ENCODE data around the gene CHST7. TPM values are rescaled to one million over a fixed set of nuclear protein-coding genes. Genes with fewer than 3 reads are reported as not detected.
A peak's percentile ranks its signal among the peaks of the same experiment; 100 is the strongest.

The CHST7 gene
- total RNA-seq, 2 experiments from 2014 or later: 4.0 to 4.6 TPM

DNA sequence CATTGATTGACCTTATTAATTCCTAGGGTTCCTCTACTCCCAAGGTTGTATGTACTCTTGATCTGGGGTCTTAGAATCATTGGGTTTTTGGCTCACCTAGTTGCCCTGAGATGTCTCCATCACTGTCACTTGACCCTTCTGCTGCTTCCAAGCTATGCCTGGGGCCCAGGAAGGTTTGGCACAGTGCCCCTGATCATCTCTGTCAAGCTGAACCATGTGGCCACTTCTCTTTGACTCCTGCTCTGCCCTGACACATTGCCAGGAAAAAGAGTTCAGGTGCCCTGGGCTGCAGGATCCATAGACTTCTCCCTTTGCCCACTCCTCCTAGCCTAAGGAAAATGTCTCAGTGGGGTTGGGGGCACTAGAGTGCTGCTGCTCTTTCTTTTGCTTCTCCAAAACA is 3.9 kb upstream of the CHST7 start:
- TF ChIP-seq, protein P1, sequence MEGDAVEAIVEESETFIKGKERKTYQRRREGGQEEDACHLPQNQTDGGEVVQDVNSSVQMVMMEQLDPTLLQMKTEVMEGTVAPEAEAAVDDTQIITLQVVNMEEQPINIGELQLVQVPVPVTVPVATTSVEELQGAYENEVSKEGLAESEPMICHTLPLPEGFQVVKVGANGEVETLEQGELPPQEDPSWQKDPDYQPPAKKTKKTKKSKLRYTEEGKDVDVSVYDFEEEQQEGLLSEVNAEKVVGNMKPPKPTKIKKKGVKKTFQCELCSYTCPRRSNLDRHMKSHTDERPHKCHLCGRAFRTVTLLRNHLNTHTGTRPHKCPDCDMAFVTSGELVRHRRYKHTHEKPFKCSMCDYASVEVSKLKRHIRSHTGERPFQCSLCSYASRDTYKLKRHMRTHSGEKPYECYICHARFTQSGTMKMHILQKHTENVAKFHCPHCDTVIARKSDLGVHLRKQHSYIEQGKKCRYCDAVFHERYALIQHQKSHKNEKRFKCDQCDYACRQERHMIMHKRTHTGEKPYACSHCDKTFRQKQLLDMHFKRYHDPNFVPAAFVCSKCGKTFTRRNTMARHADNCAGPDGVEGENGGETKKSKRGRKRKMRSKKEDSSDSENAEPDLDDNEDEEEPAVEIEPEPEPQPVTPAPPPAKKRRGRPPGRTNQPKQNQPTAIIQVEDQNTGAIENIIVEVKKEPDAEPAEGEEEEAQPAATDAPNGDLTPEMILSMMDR (IDR thresholded peaks at IDR 0.05): no peak
- no peak overlapping the region for H3K27ac ChIP-seq (ENCODE audit: low read depth in 1 of 2, low read length in 2 of 2)
- POLR2A ChIA-PET: no interaction called here
- Mint-ChIP-seq H3K4me1 (ENCODE audit: low read depth) (peaks cover 18% of the 10 kb centered on the region), H3K4me3 (no peak overlapping the region), H3K27ac (no peak overlapping the region), H3K9me3 (no peaks in the 10 kb centered on the region), H3K36me3 (ENCODE audit: low read depth) (no peaks in the 10 kb centered on the region), H3K27me3 (no peaks in the 10 kb centered on the region)
- no peaks in the 10 kb centered on the region for H3K27me3 ChIP-seq (ENCODE audit: control insufficient read depth in 1 of 2, insufficient read depth in 2 of 2, low read length in 2 of 2)
- CTCF ChIA-PET: no interaction called here
- no peak overlapping the region for H3K4me3 ChIP-seq (ENCODE audit: low read length)
- H3K4me1 ChIP-seq (ENCODE audit: insufficient read depth, low read length): peaks cover 25% of the 10 kb centered on the region
- ATAC-seq (ENCODE audit: poor library complexity): no peak
- intact Hi-C loops (cut with DNase I, micrococcal nuclease): loop anchor here (5.0 to 10.0 kb wide), 3 partner anchors 73 to 765 kb away; no protein-coding TSS in a partner anchor
- no peaks in the 10 kb centered on the region for H3K36me3 ChIP-seq (ENCODE audit: insufficient read depth, low read length)
- H3K9me3 ChIP-seq (ENCODE audit: control insufficient read depth in 1 of 2, insufficient read depth in 1 of 2, low read length in 2 of 2): no peaks in the 10 kb centered on the region
- DNase-seq: no peak

DNA sequence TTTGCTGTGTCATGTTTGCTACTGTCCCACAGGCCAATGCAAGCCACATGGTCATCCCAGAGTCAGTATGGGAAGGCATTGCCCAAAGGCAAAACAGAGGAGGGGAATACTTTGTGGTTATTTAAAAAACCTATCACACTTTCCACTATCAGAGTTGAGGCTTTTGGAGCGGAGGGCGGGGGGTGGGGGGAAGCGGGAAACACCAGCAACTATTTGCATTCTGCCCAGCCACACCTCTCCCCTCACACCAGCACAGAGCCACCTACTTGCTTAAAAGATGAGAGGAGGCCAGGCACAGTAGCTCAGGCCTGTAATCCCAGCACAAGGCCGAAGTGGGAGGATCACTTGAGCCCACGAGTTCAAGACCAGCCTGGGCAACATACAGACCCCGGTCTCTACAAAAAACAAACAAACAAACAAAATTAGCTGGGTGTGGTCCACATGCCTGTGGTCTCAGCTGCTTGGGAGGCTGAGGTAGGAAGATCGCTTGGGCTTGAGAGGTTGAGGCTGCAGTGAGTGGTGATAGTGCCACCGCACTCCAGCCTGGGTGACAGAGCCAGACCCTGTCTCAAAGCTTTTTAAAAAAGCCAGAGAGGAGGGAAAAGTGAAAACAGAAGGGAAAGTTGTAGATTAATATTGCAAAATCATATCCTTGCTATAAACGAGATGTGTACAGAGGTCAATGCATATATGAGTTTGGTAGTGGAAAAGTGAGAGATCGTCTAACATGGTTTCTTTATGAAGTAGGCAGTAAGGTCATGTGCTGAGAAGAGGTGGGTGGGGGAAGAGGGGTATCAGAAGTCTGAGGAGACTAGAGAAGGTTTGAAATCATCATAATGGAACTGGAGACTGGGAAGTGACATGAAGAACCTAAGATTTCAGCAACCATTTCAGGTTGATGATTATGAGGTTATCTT is 1.9 kb upstream of the CHST7 start:
- no peaks in the 10 kb centered on the region for H3K9me3 Mint-ChIP-seq
- Histone ChIP-seq H3K9me3 (ENCODE audit: control insufficient read depth in 1 of 2, insufficient read depth in 1 of 2, low read length in 2 of 2) (no peaks in the 10 kb centered on the region), H3K4me3 (ENCODE audit: low read length) (no peak overlapping the region), H3K4me1 (ENCODE audit: insufficient read depth, low read length) (peaks cover 39% of the 10 kb centered on the region), H3K27me3 (ENCODE audit: control insufficient read depth in 1 of 2, insufficient read depth in 2 of 2, low read length in 2 of 2) (no peaks in the 10 kb centered on the region), H3K27ac (ENCODE audit: low read depth in 1 of 2, low read length in 2 of 2) (no peak overlapping the region), H3K36me3 (ENCODE audit: insufficient read depth, low read length) (no peaks in the 10 kb centered on the region)
- TF ChIP-seq, protein P1 (IDR thresholded peaks at IDR 0.05): no peak
- intact Hi-C loops (cut with DNase I, micrococcal nuclease): loop anchor here (5.0 to 10.0 kb wide), 3 partner anchors 71 to 767 kb away; no protein-coding TSS in a partner anchor
- H3K36me3 Mint-ChIP-seq (ENCODE audit: low read depth): peaks cover 5% of the 10 kb centered on the region
- peak overlapping the region; percentile 78 for H3K27ac Mint-ChIP-seq
- H3K4me1 Mint-ChIP-seq (ENCODE audit: low read depth): peaks cover 32% of the 10 kb centered on the region
- peak overlapping the region; percentile 74 for H3K4me3 Mint-ChIP-seq
- ATAC-seq (ENCODE audit: poor library complexity) (no peak), DNase-seq (no peak)
- CTCF ChIA-PET: interaction anchor here (0.6 to 1.5 kb wide), 5 partner anchors 18 to 263 kb away, joined by 3 to 5 read pairs (median 3); no protein-coding TSS in a partner anchor
- no peaks in the 10 kb centered on the region for H3K27me3 Mint-ChIP-seq
- POLR2A ChIA-PET: interaction anchor here (0.9 to 2.2 kb wide), 5 partner anchors 15 to 71 kb away, joined by 4 to 9 read pairs (median 6); no protein-coding TSS in a partner anchor

DNA sequence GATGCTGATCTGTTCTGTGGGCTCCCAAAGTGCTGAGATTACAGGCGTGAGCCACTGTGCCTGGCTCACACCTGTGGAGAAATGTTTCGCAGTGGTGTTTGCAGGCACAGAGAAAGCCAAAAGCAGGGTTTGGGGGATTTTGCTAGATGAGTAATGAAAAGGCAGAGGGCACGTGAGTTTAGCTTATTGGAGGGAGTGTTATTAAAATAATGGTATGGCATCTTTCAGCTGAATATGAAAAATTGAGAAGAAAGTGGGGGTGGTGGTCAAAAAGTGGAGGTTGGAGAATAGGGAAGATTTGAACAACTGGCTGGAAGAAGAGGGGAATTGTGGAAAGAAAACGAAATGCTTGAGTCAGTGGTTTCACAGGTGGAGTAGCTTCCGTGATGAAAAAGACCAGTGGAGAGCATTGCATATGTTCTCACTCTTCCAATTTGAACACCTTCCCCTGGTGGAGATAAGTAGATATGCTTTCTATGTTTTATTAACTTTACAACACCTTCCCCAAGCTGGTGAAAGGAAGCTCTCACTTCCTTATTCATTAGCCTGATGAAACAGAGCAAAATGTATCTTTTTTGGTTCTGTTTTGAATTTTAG is 1.1 kb upstream of the CHST7 start:
- TF ChIP-seq, protein P1 (IDR thresholded peaks at IDR 0.05): peak; percentile 31
- H3K9me3 ChIP-seq (ENCODE audit: control insufficient read depth in 1 of 2, insufficient read depth in 1 of 2, low read length in 2 of 2): no peaks in the 10 kb centered on the region

More for the DNA sequence above, 1.1 kb upstream of the CHST7 start:
- H3K27me3 Mint-ChIP-seq: no peaks in the 10 kb centered on the region
- peaks cover 39% of the 10 kb centered on the region for H3K4me1 Mint-ChIP-seq (ENCODE audit: low read depth)
- ChIA-PET CTCF (interaction anchor here (0.6 to 1.5 kb wide), 5 partner anchors 18 to 264 kb away, joined by 3 to 5 read pairs (median 3); no protein-coding TSS in a partner anchor), POLR2A (interaction anchor here (0.7 to 2.2 kb wide), 6 partner anchors 14 to 71 kb away, joined by 3 to 9 read pairs (median 5); no protein-coding TSS in a partner anchor)
- intact Hi-C loops (cut with DNase I, micrococcal nuclease): loop anchor here (5.0 to 10.0 kb wide), 3 partner anchors 70 to 768 kb away; no protein-coding TSS in a partner anchor
- peak overlapping the region; percentile 78 for H3K27ac Mint-ChIP-seq
- Histone ChIP-seq H3K4me1 (ENCODE audit: insufficient read depth, low read length) (peaks cover 43% of the 10 kb centered on the region), H3K27ac (ENCODE audit: low read depth in 1 of 2, low read length in 2 of 2) (peak overlapping the region; percentile 48 to 64), H3K27me3 (ENCODE audit: control insufficient read depth in 1 of 2, insufficient read depth in 2 of 2, low read length in 2 of 2) (no peaks in the 10 kb centered on the region), H3K4me3 (ENCODE audit: low read length) (peak overlapping the region; percentile 71), H3K36me3 (ENCODE audit: insufficient read depth, low read length) (no peaks in the 10 kb centered on the region)
- peak overlapping the region; percentile 74 for H3K4me3 Mint-ChIP-seq
- ATAC-seq (ENCODE audit: poor library complexity): peak; percentile 23
- no peaks in the 10 kb centered on the region for H3K9me3 Mint-ChIP-seq
- peak in 5 of 14 experiments; percentile 5 to 72 (median 62) for DNase-seq
- H3K36me3 Mint-ChIP-seq (ENCODE audit: low read depth): peaks cover 5% of the 10 kb centered on the region

Measured in CD4-positive, alpha-beta T cell (primary cell).